ENCODE results near the gene TMEM203. TPM values are rescaled to one million over a fixed set of nuclear protein-coding genes. Genes with fewer than 3 reads are reported as not detected.
A peak's percentile ranks its signal among the peaks of the same experiment; 100 is the strongest.

The TMEM203 gene
- total and polyA plus RNA-seq, 2 of the 13 experiments (the other 11 are each of a cell fraction or from before 2014, with no cell fraction given) = 23.4 to 36.7 TPM

- TF ChIP-seq KAT8 (CRISPR knock-in tag; IDR thresholded peaks at IDR 0.05) = peak; percentile 82
- peak; percentile 42 for TF ChIP-seq PPARG (CRISPR knock-in tag; conservative IDR thresholded peaks at IDR 0.05)
- TF ChIP-seq ZNF558 (CRISPR knock-in tag; IDR thresholded peaks at IDR 0.05; ENCODE audit: borderline replicate concordance) = 0 out of 2 replicates have a peak, but pooled peaks have one; percentile 21
- peak; percentile 74; the same call in 1 of the 2 replicates for TF ChIP-seq ZNF709 (CRISPR knock-in tag; IDR thresholded peaks at IDR 0.05)
- no peak; the same call in 1 of the 2 replicates for TF ChIP-seq BCL6 (CRISPR knock-in tag; IDR thresholded peaks at IDR 0.05)
- TF ChIP-seq FOXO4 (CRISPR knock-in tag; conservative IDR thresholded peaks at IDR 0.05) = no peak
- TF ChIP-seq SIX1 (CRISPR knock-in tag; IDR thresholded peaks at IDR 0.05; ENCODE audit: borderline replicate concordance) = no peak
- TF ChIP-seq MAZ (IDR thresholded peaks at IDR 0.05; ENCODE audit: borderline replicate concordance, low read depth, low read length) = peak; percentile 63; the same call in 1 of the 2 replicates
- TF ChIP-seq MAZ (CRISPR knock-in tag; IDR thresholded peaks at IDR 0.05; ENCODE audit: low read depth) = peak; percentile 87
- TF ChIP-seq ZNF143 (CRISPR knock-in tag; IDR thresholded peaks at IDR 0.05) = 0 out of 2 replicates have a peak, but pooled peaks have one; percentile 10
- peak; percentile 60; the same call in 1 of the 2 replicates for TF ChIP-seq MYC (CRISPR knock-in tag; IDR thresholded peaks at IDR 0.05; ENCODE audit: borderline replicate concordance)
- peak; percentile 83 for TF ChIP-seq ZBTB7A (CRISPR knock-in tag; IDR thresholded peaks at IDR 0.05)
- peak; percentile 45; the same call in 1 of the 2 replicates for TF ChIP-seq HIC2 (CRISPR knock-in tag; IDR thresholded peaks at IDR 0.05; ENCODE audit: low read depth)
- no peak for TF ChIP-seq ZSCAN22 (CRISPR knock-in tag; IDR thresholded peaks at IDR 0.05)
- TF ChIP-seq REL (CRISPR knock-in tag; conservative IDR thresholded peaks at IDR 0.05) = no peak; the same call in 1 of the 2 replicates
- TF ChIP-seq FOSL1 (CRISPR knock-in tag; IDR thresholded peaks at IDR 0.05; ENCODE audit: borderline replicate concordance) = no peak
- TF ChIP-seq ZNF775 (CRISPR knock-in tag; IDR thresholded peaks at IDR 0.05; ENCODE audit: borderline replicate concordance) = no peak
- TF ChIP-seq MED8 (CRISPR knock-in tag; IDR thresholded peaks at IDR 0.05; ENCODE audit: insufficient replicate concordance) = peak; percentile 72
- TF ChIP-seq, protein P1, sequence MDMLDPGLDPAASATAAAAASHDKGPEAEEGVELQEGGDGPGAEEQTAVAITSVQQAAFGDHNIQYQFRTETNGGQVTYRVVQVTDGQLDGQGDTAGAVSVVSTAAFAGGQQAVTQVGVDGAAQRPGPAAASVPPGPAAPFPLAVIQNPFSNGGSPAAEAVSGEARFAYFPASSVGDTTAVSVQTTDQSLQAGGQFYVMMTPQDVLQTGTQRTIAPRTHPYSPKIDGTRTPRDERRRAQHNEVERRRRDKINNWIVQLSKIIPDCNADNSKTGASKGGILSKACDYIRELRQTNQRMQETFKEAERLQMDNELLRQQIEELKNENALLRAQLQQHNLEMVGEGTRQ (IDR thresholded peaks at IDR 0.05; ENCODE audit: low read depth, low read length) = no peak
- TF ChIP-seq, protein P1 (CRISPR knock-in tag; IDR thresholded peaks at IDR 0.05; ENCODE audit: borderline replicate concordance) = 0 out of 2 replicates have a peak, but pooled peaks have one; percentile 65
- no peak; the same call in 1 of the 2 replicates for TF ChIP-seq ATF7-NPFF (CRISPR knock-in tag; IDR thresholded peaks at IDR 0.05; ENCODE audit: low read depth)
- TF ChIP-seq ZNF20 (CRISPR knock-in tag; IDR thresholded peaks at IDR 0.05) = no peak
- TF ChIP-seq NR3C1 (CRISPR knock-in tag; IDR thresholded peaks at IDR 0.05) = no peak
- no peak; the same call in none of the 2 replicates for TF ChIP-seq TGIF2 (CRISPR knock-in tag; IDR thresholded peaks at IDR 0.05)
- TF ChIP-seq ERF (CRISPR knock-in tag; IDR thresholded peaks at IDR 0.05) = peak; percentile 78; the same call in 1 of the 2 replicates
- no peak; the same call in 1 of the 2 replicates for TF ChIP-seq KLF9 (CRISPR knock-in tag; IDR thresholded peaks at IDR 0.05; ENCODE audit: low read depth)
Measured at GRCh38 chr9:137236238-137236935, 30.9 kb upstream of the TMEM203 start (continued).
